Testis (tissue), 3 donors: Measurements from ENCODE around the gene MSN. TPM values are rescaled to one million over a fixed set of nuclear protein-coding genes. Genes with fewer than 3 reads are reported as not detected.

Experiments
- DNase-seq: peaks from one replicate; pipeline ENCODE4 v3.0.0-alpha.2; 2019
- H3K27ac ChIP-seq, 2 donors: fragments of 200-600 bp; sonication (generic); one replicate each; pipeline ENCODE4 v1.5.1; 2019
- H3K27me3 ChIP-seq: fragments of 200-600 bp; sonication (generic); one replicate; pipeline ENCODE4 v1.5.1; 2019
- H3K36me3 ChIP-seq: fragments of 200-600 bp; sonication (generic); one replicate; pipeline ENCODE4 v1.5.1; 2017; ENCODE audit warnings: low read depth; ENCODE audit errors: missing control alignments
- H3K4me1 ChIP-seq: fragments of 200-600 bp; sonication (generic); one replicate; pipeline ENCODE4 v1.5.1; 2019
- H3K4me3 ChIP-seq, 2 donors: fragments of 200-600 bp; sonication (generic); one replicate each; pipeline ENCODE4 v1.5.1; 2017 to 2019
- H3K9me3 ChIP-seq: fragments of 200-600 bp; sonication (generic); one replicate; pipeline ENCODE4 v1.5.1; 2017
- CTCF ChIP-seq, 3 experiments: fragments of 450-650 bp in 2 of 3; fragments of 200-600 bp in 1 of 3; sonication (generic) in 1 of 3; IDR thresholded peaks; one replicate each; pipeline ENCODE4 v1.5.1; 2016 to 2019; ENCODE audit warnings: antibody characterized with exemption in 3 of 3, mild to moderate bottlenecking in 2 of 3, moderate library complexity in 1 of 3
- POLR2A ChIP-seq: fragments of 450-650 bp; IDR thresholded peaks from one replicate; pipeline ENCODE4 v1.6.1; 2017; ENCODE audit warnings: antibody characterized with exemption, mild to moderate bottlenecking, moderate library complexity
- WGBS, 2 donors: methylation state at CpG; one replicate each; pipeline ENCODE4 v1.1.5; 2018; 5-methylcytosine and 5-hydroxymethylcytosine counted together
- intact Hi-C: fragments of 100-400 bp; cut with DNase I; formaldehyde crosslinking; loops from one replicate; pipeline ENCODE4 v1.15.1; 2023; ENCODE audit warnings: low total_unique reads
- polyA plus RNA-seq: library from polyadenylated mRNA; stranded (reverse); fragments of 350-450 nt; fragmentation: Illumina TruSeq; extraction: RNeasy Lipid Tissue Mini Kit (QIAGEN cat#74804); gene quantifications from one replicate; pipeline ENCODE4 v1.2.3, GENCODE V29; 2014; ENCODE audit warnings: low read depth, low replicate concordance; ENCODE audit not compliant: insufficient read depth
- total RNA-seq, 2 donors: library from RNA; depleted of rRNA; stranded (reverse); fragments of >200 nt; gene quantifications; one replicate each; pipeline ENCODE4 v1.2.3, GENCODE V29; 2016

Gene MSN
- total and polyA plus RNA-seq, 3 donors from 2014 or later = 30.1 to 82.7 (median 53.1) TPM

GRCh38 chrX:65657659-65658058 is 9.8 kb upstream of the MSN start:
- intact Hi-C loops = no loop called here
- no peaks in the 10 kb centered on the region for H3K4me1 ChIP-seq
- TF ChIP-seq POLR2A = no peak
- TF ChIP-seq CTCF (IDR thresholded peaks at IDR 0.05) = no peak
- H3K9me3 ChIP-seq = no peaks in the 10 kb centered on the region
- 92% methylated on average over 5 of the region's 5 CpGs; no CpG with 5 or more reads in 1 of the 2 donors for WGBS, 2 donors
- H3K36me3 ChIP-seq = no peaks in the 10 kb centered on the region
- no peak for DNase-seq
- H3K27me3 ChIP-seq = no peaks in the 10 kb centered on the region
- H3K27ac ChIP-seq = no peak overlapping the region
- no peak overlapping the region for H3K4me3 ChIP-seq

DNA sequence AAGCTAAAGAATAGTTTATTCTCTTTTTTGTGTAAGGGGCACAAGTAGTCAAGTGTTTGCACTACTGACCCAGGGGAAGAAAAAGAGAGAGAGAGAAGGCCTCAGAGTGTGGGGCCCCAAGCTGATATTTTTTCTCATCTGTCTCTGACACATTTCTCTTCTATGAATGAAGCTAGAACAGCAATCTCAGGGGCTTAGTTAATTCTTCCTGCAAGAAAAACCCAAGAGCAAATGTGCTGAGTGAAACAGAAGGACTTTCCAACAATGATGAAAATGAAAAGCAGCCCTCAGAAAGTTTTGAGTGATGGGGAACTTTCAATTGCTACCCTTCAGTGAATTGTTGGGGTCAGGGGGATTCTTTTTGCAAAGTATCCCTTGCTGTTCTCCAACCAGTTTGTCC is 9.2 kb upstream of the MSN start:
- Histone ChIP-seq H3K9me3 (no peaks in the 10 kb centered on the region), H3K36me3 (no peaks in the 10 kb centered on the region), H3K27ac (no peak overlapping the region), H3K4me3 (no peak overlapping the region), H3K4me1 (no peaks in the 10 kb centered on the region), H3K27me3 (no peaks in the 10 kb centered on the region)
- intact Hi-C loops = no loop called here
- no peak for TF ChIP-seq POLR2A
- TF ChIP-seq CTCF (IDR thresholded peaks at IDR 0.05) = no peak
- DNase-seq = no peak

DNA sequence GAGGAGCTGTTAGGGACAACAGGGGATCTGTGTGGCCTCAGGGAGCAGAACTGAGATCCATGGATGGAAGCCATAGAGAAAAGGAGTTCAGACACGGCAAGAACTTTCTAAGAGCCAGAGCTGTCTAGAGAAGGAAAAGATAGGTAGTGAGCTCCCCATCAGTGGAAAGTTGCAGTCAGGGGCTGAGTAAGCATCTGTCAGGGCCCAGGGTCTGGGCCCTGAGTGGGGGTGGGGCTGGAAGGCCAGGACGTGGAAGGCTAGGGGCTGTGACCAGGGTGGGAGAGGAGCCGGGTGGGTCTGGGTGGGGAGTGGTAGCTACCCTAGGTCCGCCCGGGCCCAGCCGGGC is 324 bp upstream of the MSN start:
- Histone ChIP-seq H3K27ac (peak overlapping the region in 1 of 2 donors; percentile 89), H3K4me1 (no peaks in the 10 kb centered on the region), H3K36me3 (no peaks in the 10 kb centered on the region), H3K9me3 (no peaks in the 10 kb centered on the region), H3K27me3 (no peaks in the 10 kb centered on the region), H3K4me3 (peak overlapping the region in 1 of 2 donors; percentile 62)
- TF ChIP-seq POLR2A (no peak), CTCF (IDR thresholded peaks at IDR 0.05) (no peak)
- 2% methylated on average over 4 of the region's 6 CpGs; no CpG with 5 or more reads in 1 of the 2 donors for WGBS, 2 donors
- intact Hi-C loops = no loop called here
- no peak for DNase-seq

DNA sequence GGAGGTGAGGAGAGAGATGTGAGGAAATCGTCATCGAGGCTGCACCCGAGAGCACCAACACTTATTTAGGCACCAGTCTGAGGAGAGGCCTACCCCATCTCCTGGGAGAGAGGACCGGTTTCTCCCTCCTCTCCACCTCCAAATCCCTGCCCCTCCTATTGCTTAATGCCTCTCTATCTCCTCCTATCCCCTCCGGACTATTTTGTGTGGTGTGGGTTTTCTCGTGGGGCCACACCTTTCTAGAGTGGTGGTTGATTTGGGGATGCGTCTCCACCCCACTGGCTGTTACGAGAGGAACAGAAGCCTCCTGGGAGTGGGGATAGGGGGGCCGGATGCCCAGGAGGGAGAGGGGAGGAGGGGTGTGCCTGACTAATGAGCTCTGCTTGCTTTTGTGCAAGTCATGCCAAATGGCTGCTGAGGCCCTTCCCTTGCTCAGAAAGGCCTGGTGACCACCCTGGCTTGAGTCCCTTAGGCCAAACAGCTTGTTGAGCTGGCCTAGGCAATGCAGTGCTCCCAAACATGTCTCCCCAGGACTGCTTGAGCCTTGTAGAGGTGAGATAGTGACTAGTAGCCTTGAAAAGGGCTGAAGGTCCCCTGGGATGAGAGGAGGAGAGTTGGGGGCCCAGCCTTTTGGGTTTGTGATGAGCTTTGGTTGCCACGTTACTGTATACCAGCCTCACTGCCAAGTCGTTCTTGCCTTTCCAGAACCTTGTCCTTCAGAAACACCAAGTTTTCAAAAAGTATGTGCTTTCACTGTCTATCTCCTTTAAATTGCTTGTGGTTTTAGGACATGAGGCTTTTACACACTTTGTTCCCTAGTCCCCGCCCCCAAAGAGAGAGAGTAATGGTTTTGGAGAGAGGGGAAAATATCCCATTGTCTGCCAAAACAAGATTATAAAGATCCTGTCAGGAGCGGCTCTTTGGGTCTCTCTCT is 1.2 kb downstream of the MSN start:
- no peaks in the 10 kb centered on the region for H3K9me3 ChIP-seq
- H3K27me3 ChIP-seq = no peaks in the 10 kb centered on the region
- H3K36me3 ChIP-seq = no peaks in the 10 kb centered on the region
- DNase-seq = peak; percentile 52
- no peak for TF ChIP-seq CTCF (IDR thresholded peaks at IDR 0.05)
- no peak for TF ChIP-seq POLR2A
- no peaks in the 10 kb centered on the region for H3K4me1 ChIP-seq
- H3K4me3 ChIP-seq = peak overlapping the region; percentile 62 to 68
- intact Hi-C loops = no loop called here
- 3 to 5% methylated on average over 6 to 13 of the region's 13 CpGs for WGBS, 2 donors
- peak overlapping the region; percentile 84 to 89 for H3K27ac ChIP-seq

GRCh38 chrX:65671286-65671685 is 3.8 kb downstream of the MSN start:
- intact Hi-C loops = no loop called here
- Histone ChIP-seq H3K36me3 (no peaks in the 10 kb centered on the region), H3K4me1 (no peaks in the 10 kb centered on the region), H3K27me3 (no peaks in the 10 kb centered on the region), H3K27ac (no peak overlapping the region), H3K9me3 (no peaks in the 10 kb centered on the region), H3K4me3 (no peak overlapping the region)
- TF ChIP-seq POLR2A (no peak), CTCF (IDR thresholded peaks at IDR 0.05) (no peak)
- WGBS, 2 donors = 54 to 64% methylated on average over 3 of the region's 3 CpGs
- DNase-seq = no peak
